HG03045 (cell line): Measurements from ENCODE around the gene INAFM1.
"Not testable (repeated sequence)": the region's sequence is repeated elsewhere in the genome, so short reads cannot be mapped to it uniquely, and the experiment has no call there.

Source experiments
- ATAC-seq: cut with Tn5 transposase; IDR thresholded peaks from one replicate; pipeline ENCODE4 v1.9.1; 2021; ENCODE audit warnings: mild to moderate bottlenecking, moderate library complexity; ENCODE audit not compliant: unreplicated experiment

The INAFM1 gene

GRCh38 chr19:47240996-47241918 is 33.4 kb upstream of the INAFM1 start:
- ATAC-seq = no peak

GRCh38 chr19:47241919-47242577 is 32.6 kb upstream of the INAFM1 start:
- no peak for ATAC-seq

GRCh38 chr19:47243364-47243775 is 31.3 kb upstream of the INAFM1 start:
- ATAC-seq = no peak

- peak; percentile 45 for ATAC-seq
These were observed 30.7 kb upstream of the INAFM1 start for GRCh38 chr19:47243776-47244547.

- no peak for ATAC-seq
These were observed 27.2 kb upstream of the INAFM1 start for GRCh38 chr19:47247308-47247990.

- ATAC-seq = not testable (repeated sequence)
These were observed 21.7 kb upstream of the INAFM1 start for GRCh38 chr19:47253016-47253415.

GRCh38 chr19:47253467-47253881 is 21.2 kb upstream of the INAFM1 start:
- ATAC-seq = no peak

GRCh38 chr19:47253970-47254369 is 20.7 kb upstream of the INAFM1 start:
- ATAC-seq = no peak

- peak; percentile 53 for ATAC-seq
These were observed 18.6 kb upstream of the INAFM1 start, which contains the start of gene CCDC9 for GRCh38 chr19:47255879-47256692. Gene CCDC9 (plus strand): TSS chr19:47256525. CDS start chr19:47258401, 1,876 bp downstream.

- peak; percentile 69 for ATAC-seq
These were observed 17.8 kb upstream of the INAFM1 start for GRCh38 chr19:47256693-47257410.

GRCh38 chr19:47257411-47258169 is 17.1 kb upstream of the INAFM1 start:
- no peak for ATAC-seq

GRCh38 chr19:47258434-47258833 is 16.3 kb upstream of the INAFM1 start:
- ATAC-seq = no peak

GRCh38 chr19:47258895-47259555 is 15.7 kb upstream of the INAFM1 start:
- ATAC-seq = no peak

GRCh38 chr19:47260476-47260875 is 14.2 kb upstream of the INAFM1 start:
- no peak for ATAC-seq

- not testable (repeated sequence) for ATAC-seq
These were observed 12.5 kb upstream of the INAFM1 start for GRCh38 chr19:47261946-47262793.

- no peak for ATAC-seq
These were observed 10.1 kb upstream of the INAFM1 start for GRCh38 chr19:47264629-47265028.

GRCh38 chr19:47266401-47266941 is 8.2 kb upstream of the INAFM1 start:
- ATAC-seq = no peak
